Measurements from ENCODE around the gene RBM28.

RBM28 gene

GRCh38 chr7:128341733-128342132 is 2.0 kb downstream of the RBM28 start:
- H3K27ac ChIP-seq (ENCODE audit: low read depth, low read length) = no peak overlapping the region
- peak overlapping the region; percentile 88 for H3K4me3 ChIP-seq (ENCODE audit: low read depth, low read length)
- peaks cover 45% of the 10 kb centered on the region for H3K36me3 ChIP-seq (ENCODE audit: control insufficient read depth, insufficient read depth, low read length)
- H3K9ac ChIP-seq (ENCODE audit: low read depth, low read length) = no peak overlapping the region
- H3K9me3 ChIP-seq (ENCODE audit: control insufficient read depth, insufficient read depth, low read length) = no peaks in the 10 kb centered on the region
- no peaks in the 10 kb centered on the region for H3K27me3 ChIP-seq (ENCODE audit: control insufficient read depth, insufficient read depth, low read length)
- H3K4me1 ChIP-seq (ENCODE audit: control insufficient read depth, insufficient read depth, low read length) = peaks cover 6% of the 10 kb centered on the region

GRCh38 chr7:128335730-128336129 is 8.0 kb downstream of the RBM28 start:
- no peak overlapping the region for H3K4me3 ChIP-seq (ENCODE audit: low read depth, low read length)
- no peak overlapping the region for H3K9ac ChIP-seq (ENCODE audit: low read depth, low read length)
- H3K27me3 ChIP-seq (ENCODE audit: control insufficient read depth, insufficient read depth, low read length) = no peaks in the 10 kb centered on the region
- no peak overlapping the region for H3K27ac ChIP-seq (ENCODE audit: low read depth, low read length)
- H3K4me1 ChIP-seq (ENCODE audit: control insufficient read depth, insufficient read depth, low read length) = no peaks in the 10 kb centered on the region
- no peaks in the 10 kb centered on the region for H3K9me3 ChIP-seq (ENCODE audit: control insufficient read depth, insufficient read depth, low read length)
- peaks cover 95% of the 10 kb centered on the region for H3K36me3 ChIP-seq (ENCODE audit: control insufficient read depth, insufficient read depth, low read length)

- Histone ChIP-seq H3K36me3 (ENCODE audit: control insufficient read depth, insufficient read depth, low read length) (peaks cover 85% of the 10 kb centered on the region), H3K27ac (ENCODE audit: low read depth, low read length) (no peak overlapping the region), H3K9me3 (ENCODE audit: control insufficient read depth, insufficient read depth, low read length) (no peaks in the 10 kb centered on the region), H3K4me3 (ENCODE audit: low read depth, low read length) (no peak overlapping the region), H3K27me3 (ENCODE audit: control insufficient read depth, insufficient read depth, low read length) (no peaks in the 10 kb centered on the region), H3K9ac (ENCODE audit: low read depth, low read length) (no peak overlapping the region), H3K4me1 (ENCODE audit: control insufficient read depth, insufficient read depth, low read length) (no peaks in the 10 kb centered on the region)
Observed at GRCh38 chr7:128324368-128324680, 19.4 kb downstream of the RBM28 start.

GRCh38 chr7:128323459-128324367 is 20.0 kb downstream of the RBM28 start:
- Histone ChIP-seq H3K36me3 (ENCODE audit: control insufficient read depth, insufficient read depth, low read length) (peaks cover 88% of the 10 kb centered on the region), H3K27me3 (ENCODE audit: control insufficient read depth, insufficient read depth, low read length) (no peaks in the 10 kb centered on the region), H3K27ac (ENCODE audit: low read depth, low read length) (no peak overlapping the region), H3K9ac (ENCODE audit: low read depth, low read length) (no peak overlapping the region), H3K4me3 (ENCODE audit: low read depth, low read length) (no peak overlapping the region), H3K9me3 (ENCODE audit: control insufficient read depth, insufficient read depth, low read length) (no peaks in the 10 kb centered on the region), H3K4me1 (ENCODE audit: control insufficient read depth, insufficient read depth, low read length) (no peaks in the 10 kb centered on the region)

GRCh38 chr7:128323040-128323439 is 20.7 kb downstream of the RBM28 start:
- Histone ChIP-seq H3K9ac (ENCODE audit: low read depth, low read length) (no peak overlapping the region), H3K27me3 (ENCODE audit: control insufficient read depth, insufficient read depth, low read length) (no peaks in the 10 kb centered on the region), H3K27ac (ENCODE audit: low read depth, low read length) (no peak overlapping the region), H3K4me1 (ENCODE audit: control insufficient read depth, insufficient read depth, low read length) (no peaks in the 10 kb centered on the region), H3K4me3 (ENCODE audit: low read depth, low read length) (no peak overlapping the region), H3K9me3 (ENCODE audit: control insufficient read depth, insufficient read depth, low read length) (no peaks in the 10 kb centered on the region), H3K36me3 (ENCODE audit: control insufficient read depth, insufficient read depth, low read length) (peaks cover 88% of the 10 kb centered on the region)

- H3K27me3 ChIP-seq (ENCODE audit: control insufficient read depth, insufficient read depth, low read length) = no peaks in the 10 kb centered on the region
- no peaks in the 10 kb centered on the region for H3K4me1 ChIP-seq (ENCODE audit: control insufficient read depth, insufficient read depth, low read length)
- no peaks in the 10 kb centered on the region for H3K9me3 ChIP-seq (ENCODE audit: control insufficient read depth, insufficient read depth, low read length)
- H3K27ac ChIP-seq (ENCODE audit: low read depth, low read length) = no peak overlapping the region
- H3K36me3 ChIP-seq (ENCODE audit: control insufficient read depth, insufficient read depth, low read length) = peaks cover 88% of the 10 kb centered on the region
- no peak overlapping the region for H3K9ac ChIP-seq (ENCODE audit: low read depth, low read length)
- no peak overlapping the region for H3K4me3 ChIP-seq (ENCODE audit: low read depth, low read length)
Observed at GRCh38 chr7:128322040-128322643, 21.6 kb downstream of the RBM28 start.

- Histone ChIP-seq H3K4me3 (ENCODE audit: low read depth, low read length) (no peak overlapping the region), H3K9ac (ENCODE audit: low read depth, low read length) (no peak overlapping the region), H3K27ac (ENCODE audit: low read depth, low read length) (no peak overlapping the region), H3K36me3 (ENCODE audit: control insufficient read depth, insufficient read depth, low read length) (peaks cover 86% of the 10 kb centered on the region), H3K9me3 (ENCODE audit: control insufficient read depth, insufficient read depth, low read length) (no peaks in the 10 kb centered on the region), H3K27me3 (ENCODE audit: control insufficient read depth, insufficient read depth, low read length) (no peaks in the 10 kb centered on the region), H3K4me1 (ENCODE audit: control insufficient read depth, insufficient read depth, low read length) (no peaks in the 10 kb centered on the region)
Observed at GRCh38 chr7:128321044-128321422, 22.7 kb downstream of the RBM28 start.

- H3K9ac ChIP-seq (ENCODE audit: low read depth, low read length) = no peak overlapping the region
- H3K9me3 ChIP-seq (ENCODE audit: control insufficient read depth, insufficient read depth, low read length) = no peaks in the 10 kb centered on the region
- H3K4me1 ChIP-seq (ENCODE audit: control insufficient read depth, insufficient read depth, low read length) = no peaks in the 10 kb centered on the region
- H3K36me3 ChIP-seq (ENCODE audit: control insufficient read depth, insufficient read depth, low read length) = peaks cover 87% of the 10 kb centered on the region
- no peak overlapping the region for H3K27ac ChIP-seq (ENCODE audit: low read depth, low read length)
- H3K4me3 ChIP-seq (ENCODE audit: low read depth, low read length) = no peak overlapping the region
- H3K27me3 ChIP-seq (ENCODE audit: control insufficient read depth, insufficient read depth, low read length) = no peaks in the 10 kb centered on the region
Observed at GRCh38 chr7:128318691-128319090, 25.0 kb downstream of the RBM28 start.

- Histone ChIP-seq H3K4me1 (ENCODE audit: control insufficient read depth, insufficient read depth, low read length) (no peaks in the 10 kb centered on the region), H3K9ac (ENCODE audit: low read depth, low read length) (no peak overlapping the region), H3K4me3 (ENCODE audit: low read depth, low read length) (no peak overlapping the region), H3K27ac (ENCODE audit: low read depth, low read length) (no peak overlapping the region), H3K9me3 (ENCODE audit: control insufficient read depth, insufficient read depth, low read length) (no peaks in the 10 kb centered on the region), H3K27me3 (ENCODE audit: control insufficient read depth, insufficient read depth, low read length) (no peaks in the 10 kb centered on the region), H3K36me3 (ENCODE audit: control insufficient read depth, insufficient read depth, low read length) (peaks cover 95% of the 10 kb centered on the region)
Observed at GRCh38 chr7:128311013-128311412, 32.7 kb downstream of the RBM28 start.

- H3K36me3 ChIP-seq (ENCODE audit: control insufficient read depth, insufficient read depth, low read length) = peaks cover 95% of the 10 kb centered on the region
- H3K4me3 ChIP-seq (ENCODE audit: low read depth, low read length) = no peak overlapping the region
- H3K27me3 ChIP-seq (ENCODE audit: control insufficient read depth, insufficient read depth, low read length) = no peaks in the 10 kb centered on the region
- no peaks in the 10 kb centered on the region for H3K4me1 ChIP-seq (ENCODE audit: control insufficient read depth, insufficient read depth, low read length)
- no peak overlapping the region for H3K27ac ChIP-seq (ENCODE audit: low read depth, low read length)
- no peak overlapping the region for H3K9ac ChIP-seq (ENCODE audit: low read depth, low read length)
- no peaks in the 10 kb centered on the region for H3K9me3 ChIP-seq (ENCODE audit: control insufficient read depth, insufficient read depth, low read length)
Observed at GRCh38 chr7:128310499-128310898, 33.2 kb downstream of the RBM28 start.

GRCh38 chr7:128309976-128310375 is 33.7 kb downstream of the RBM28 start:
- Histone ChIP-seq H3K27me3 (ENCODE audit: control insufficient read depth, insufficient read depth, low read length) (no peaks in the 10 kb centered on the region), H3K4me1 (ENCODE audit: control insufficient read depth, insufficient read depth, low read length) (no peaks in the 10 kb centered on the region), H3K9me3 (ENCODE audit: control insufficient read depth, insufficient read depth, low read length) (no peaks in the 10 kb centered on the region), H3K27ac (ENCODE audit: low read depth, low read length) (no peak overlapping the region), H3K9ac (ENCODE audit: low read depth, low read length) (no peak overlapping the region), H3K4me3 (ENCODE audit: low read depth, low read length) (no peak overlapping the region), H3K36me3 (ENCODE audit: control insufficient read depth, insufficient read depth, low read length) (peaks cover 94% of the 10 kb centered on the region)
